Measurements from ENCODE around the gene RBP5. TPM values are rescaled to one million over a fixed set of nuclear protein-coding genes. Genes with fewer than 3 reads are reported as not detected.

The RBP5 gene
- total and polyA plus RNA-seq, 2 donors (not counting 1 experiment from before 2014, with no cell fraction given): 1.1 TPM; not detected in 1

DNA sequence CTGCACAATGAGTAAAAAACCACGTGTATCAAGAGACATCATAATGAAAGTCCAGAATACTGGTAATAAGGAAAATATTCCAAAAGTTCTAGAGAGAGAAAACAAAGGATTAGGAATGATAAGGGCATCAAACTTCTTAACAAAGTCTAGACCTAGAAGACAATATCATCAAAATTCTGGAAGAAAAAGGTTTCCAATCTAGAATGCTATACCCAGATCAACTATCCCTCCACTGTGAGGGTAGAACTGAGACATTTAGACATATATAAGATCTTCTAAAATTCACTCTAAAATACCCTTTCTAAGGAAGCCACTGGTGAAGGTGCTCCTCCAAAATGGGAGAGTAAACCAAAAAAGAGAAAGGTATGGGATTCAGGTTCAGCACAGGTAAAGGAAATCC is 22.6 kb downstream of the RBP5 start:
- H3K4me3 Mint-ChIP-seq: no peak overlapping the region
- peaks cover 18% of the 10 kb centered on the region for H3K79me2 ChIP-seq (ENCODE audit: control insufficient read depth, insufficient read depth, low read length)
- WGBS (ENCODE audit: insufficient coverage): no CpG with 5 or more reads among the region's 1 CpG
- H3K27me3 ChIP-seq (replicated peaks in 1 of 4; ENCODE audit: control extremely low read depth in 1 of 4, control insufficient read depth in 3 of 4, insufficient read depth in 4 of 4, low read length in 3 of 4): no peaks in the 10 kb centered on the region
- H3K27ac ChIP-seq (ENCODE audit: low read length in 2 of 2): no peak overlapping the region
- no peak overlapping the region for H3K4me3 ChIP-seq (ENCODE audit: control extremely low read depth in 1 of 5, extremely low read depth in 1 of 5, insufficient read depth in 1 of 5, low read depth in 2 of 5, low read length in 4 of 5)
- TF ChIP-seq, protein P1, sequence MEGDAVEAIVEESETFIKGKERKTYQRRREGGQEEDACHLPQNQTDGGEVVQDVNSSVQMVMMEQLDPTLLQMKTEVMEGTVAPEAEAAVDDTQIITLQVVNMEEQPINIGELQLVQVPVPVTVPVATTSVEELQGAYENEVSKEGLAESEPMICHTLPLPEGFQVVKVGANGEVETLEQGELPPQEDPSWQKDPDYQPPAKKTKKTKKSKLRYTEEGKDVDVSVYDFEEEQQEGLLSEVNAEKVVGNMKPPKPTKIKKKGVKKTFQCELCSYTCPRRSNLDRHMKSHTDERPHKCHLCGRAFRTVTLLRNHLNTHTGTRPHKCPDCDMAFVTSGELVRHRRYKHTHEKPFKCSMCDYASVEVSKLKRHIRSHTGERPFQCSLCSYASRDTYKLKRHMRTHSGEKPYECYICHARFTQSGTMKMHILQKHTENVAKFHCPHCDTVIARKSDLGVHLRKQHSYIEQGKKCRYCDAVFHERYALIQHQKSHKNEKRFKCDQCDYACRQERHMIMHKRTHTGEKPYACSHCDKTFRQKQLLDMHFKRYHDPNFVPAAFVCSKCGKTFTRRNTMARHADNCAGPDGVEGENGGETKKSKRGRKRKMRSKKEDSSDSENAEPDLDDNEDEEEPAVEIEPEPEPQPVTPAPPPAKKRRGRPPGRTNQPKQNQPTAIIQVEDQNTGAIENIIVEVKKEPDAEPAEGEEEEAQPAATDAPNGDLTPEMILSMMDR (IDR thresholded peaks at IDR 0.05): no peak
- no peak for TF ChIP-seq EZH2 (IDR thresholded peaks at IDR 0.05; ENCODE audit: borderline replicate concordance, insufficient read depth, low read depth, low read length, poor library complexity, severe bottlenecking)
- H4K20me1 ChIP-seq (ENCODE audit: control insufficient read depth, insufficient read depth, low read length, poor library complexity, severe bottlenecking): no peaks in the 10 kb centered on the region
- H3K4me2 ChIP-seq (replicated peaks; ENCODE audit: low read depth, low read length, poor library complexity, severe bottlenecking): no peak overlapping the region
- DNase-seq (no peak), ATAC-seq (ENCODE audit: low read depth) (no peak)
- ChIA-PET POLR2A (no interaction called here), CTCF (interaction anchor here (3.6 kb wide), 1 partner anchor 181 kb away, joined by 27 read pairs; no protein-coding TSS in a partner anchor)
- peaks cover 0 to 2% (median 0%) of the 10 kb centered on the region in 3 donors for H3K9me3 ChIP-seq (ENCODE audit: control extremely low read depth in 1 of 3, control insufficient read depth in 2 of 3, insufficient read depth in 1 of 3, low read length in 2 of 3)
- peaks cover 24% of the 10 kb centered on the region for H3K4me1 Mint-ChIP-seq
- peaks cover 12 to 15% of the 10 kb centered on the region in 2 donors for H3K4me1 ChIP-seq (ENCODE audit: control insufficient read depth in 2 of 2, insufficient read depth in 2 of 2, low read length in 2 of 2)
- no peak overlapping the region for H2AFZ ChIP-seq (ENCODE audit: insufficient read depth, low read depth, low read length, poor library complexity, severe bottlenecking)
- no peak overlapping the region for H3K9ac ChIP-seq (ENCODE audit: low read length)
- intact Hi-C loops (cut with micrococcal nuclease): no loop called here
- peaks cover 4% of the 10 kb centered on the region for H3K9me3 Mint-ChIP-seq (ENCODE audit: insufficient read depth)
- H3K36me3 ChIP-seq (replicated peaks in 1 of 2; ENCODE audit: control extremely low read depth in 1 of 2, control insufficient read depth in 1 of 2, extremely low read depth in 1 of 2, insufficient read depth in 2 of 2, low read length in 1 of 2): peaks cover 0 to 3% of the 10 kb centered on the region in 2 experiments
- no peaks in the 10 kb centered on the region for H3K27me3 Mint-ChIP-seq
- no peak overlapping the region for H3K27ac Mint-ChIP-seq

DNA sequence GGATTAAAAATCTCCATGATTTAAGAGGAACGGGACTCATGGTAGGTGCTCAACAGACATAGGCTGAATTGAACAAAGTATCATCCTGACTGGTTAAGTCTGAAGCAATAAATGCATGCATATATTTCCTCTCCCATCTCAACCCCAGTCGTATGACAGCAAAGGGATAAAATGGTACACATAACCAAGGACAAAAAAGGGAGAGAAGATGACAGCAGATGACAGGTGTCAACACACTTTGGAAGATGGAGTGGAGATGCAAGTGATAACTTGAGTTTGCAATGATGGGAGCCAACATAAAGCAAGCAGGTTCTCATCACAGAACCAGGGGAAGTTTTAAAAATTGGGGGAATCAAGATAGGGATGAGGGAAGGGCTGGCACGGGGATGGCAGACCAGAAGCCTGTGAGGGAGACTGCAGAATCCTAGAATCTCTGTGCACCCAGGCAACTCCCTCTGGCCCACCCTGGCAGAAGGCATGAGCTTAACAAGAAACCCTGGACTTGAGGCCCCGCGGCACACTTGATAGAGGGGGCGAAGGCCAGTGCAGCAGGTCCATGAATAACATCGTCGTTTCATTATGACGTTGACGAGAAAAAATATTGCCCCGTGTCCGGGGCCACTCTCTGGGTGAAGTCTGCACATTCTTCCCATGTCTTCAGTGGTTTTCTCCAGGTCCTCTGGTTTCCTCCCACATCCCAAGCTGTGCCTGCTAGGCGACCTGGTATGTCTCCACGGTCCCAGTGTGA is 24.7 kb downstream of the RBP5 start:
- peaks cover 1% of the 10 kb centered on the region for H3K79me2 ChIP-seq (ENCODE audit: control insufficient read depth, insufficient read depth, low read length)
- POLR2A ChIA-PET: no interaction called here
- Mint-ChIP-seq H3K27ac (no peak overlapping the region), H3K4me3 (no peak overlapping the region), H3K4me1 (peaks cover 18% of the 10 kb centered on the region), H3K27me3 (no peaks in the 10 kb centered on the region), H3K9me3 (ENCODE audit: insufficient read depth) (peaks cover 4% of the 10 kb centered on the region)
- peaks cover 6 to 7% of the 10 kb centered on the region in 2 donors for H3K4me1 ChIP-seq (ENCODE audit: control insufficient read depth in 2 of 2, insufficient read depth in 2 of 2, low read length in 2 of 2)
- H3K27me3 ChIP-seq (replicated peaks in 1 of 4; ENCODE audit: control extremely low read depth in 1 of 4, control insufficient read depth in 3 of 4, insufficient read depth in 4 of 4, low read length in 3 of 4): no peaks in the 10 kb centered on the region
- intact Hi-C loops (cut with micrococcal nuclease): no loop called here
- no peak overlapping the region for H3K9ac ChIP-seq (ENCODE audit: low read length)
- no peaks in the 10 kb centered on the region for H4K20me1 ChIP-seq (ENCODE audit: control insufficient read depth, insufficient read depth, low read length, poor library complexity, severe bottlenecking)
- no peak for ATAC-seq (ENCODE audit: low read depth)
- no peak for DNase-seq
- H3K4me3 ChIP-seq (ENCODE audit: control extremely low read depth in 1 of 5, extremely low read depth in 1 of 5, insufficient read depth in 1 of 5, low read depth in 2 of 5, low read length in 4 of 5): no peak overlapping the region
- 96% methylated on average over 10 of the region's 14 CpGs for WGBS (ENCODE audit: insufficient coverage)
- peaks cover 0 to 2% (median 0%) of the 10 kb centered on the region in 3 donors for H3K9me3 ChIP-seq (ENCODE audit: control extremely low read depth in 1 of 3, control insufficient read depth in 2 of 3, insufficient read depth in 1 of 3, low read length in 2 of 3)
- CTCF ChIA-PET: interaction anchor here (1.9 kb wide), 1 partner anchor 9 kb away, joined by 13 read pairs; no protein-coding TSS in a partner anchor
- TF ChIP-seq, protein P1 (IDR thresholded peaks at IDR 0.05): no peak
- no peak for TF ChIP-seq EZH2 (IDR thresholded peaks at IDR 0.05; ENCODE audit: borderline replicate concordance, insufficient read depth, low read depth, low read length, poor library complexity, severe bottlenecking)
- H3K27ac ChIP-seq (ENCODE audit: low read length in 2 of 2): no peak overlapping the region
- H2AFZ ChIP-seq (ENCODE audit: insufficient read depth, low read depth, low read length, poor library complexity, severe bottlenecking): no peak overlapping the region
- H3K36me3 ChIP-seq (replicated peaks in 1 of 2; ENCODE audit: control extremely low read depth in 1 of 2, control insufficient read depth in 1 of 2, extremely low read depth in 1 of 2, insufficient read depth in 2 of 2, low read length in 1 of 2): peaks cover 0 to 7% of the 10 kb centered on the region in 2 experiments
- H3K4me2 ChIP-seq (replicated peaks; ENCODE audit: low read depth, low read length, poor library complexity, severe bottlenecking): no peak overlapping the region
